ENCODE measurements around the gene GAS1.

DNA sequence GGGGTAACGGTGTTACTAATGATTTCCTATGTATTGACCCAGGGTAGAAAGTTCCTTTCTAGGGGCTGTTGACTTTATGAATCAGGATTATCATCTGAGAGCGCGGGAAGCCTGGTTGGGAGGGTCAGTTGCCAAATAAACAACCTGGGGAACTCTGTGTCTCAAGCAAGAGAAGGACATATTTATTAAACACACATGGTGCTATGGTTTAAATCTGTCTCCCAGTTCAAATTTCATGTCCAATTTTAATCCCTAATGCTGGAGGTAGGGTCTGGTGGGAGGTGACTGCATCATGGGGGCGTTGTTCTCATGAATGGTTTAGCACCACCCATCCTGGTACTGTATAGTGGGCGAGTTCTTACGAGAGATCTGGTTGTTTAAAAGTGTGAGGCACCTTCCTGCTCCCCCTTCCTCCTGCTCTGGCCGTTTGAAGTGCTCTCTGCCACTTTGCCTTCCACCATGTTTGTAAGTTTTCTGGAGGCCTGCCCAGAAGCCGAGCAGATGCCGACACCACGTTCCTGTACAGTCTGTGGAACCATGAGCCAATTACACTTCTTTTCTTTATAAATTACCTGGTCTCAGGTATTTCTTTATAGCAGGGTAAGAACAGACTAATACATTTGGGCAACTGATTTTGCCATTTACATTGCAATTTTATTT lies 19.7 kb upstream of the GAS1 start:
- TF ChIP-seq CTCF (IDR thresholded peaks at IDR 0.05) (no peak), POLR2A (IDR thresholded peaks at IDR 0.05) (no peak), EP300 (IDR thresholded peaks at IDR 0.05) (no peak)

Data from tibial nerve (tissue), 4 donors.